ENCODE measurements around the gene MAML2.

Gene MAML2

DNA sequence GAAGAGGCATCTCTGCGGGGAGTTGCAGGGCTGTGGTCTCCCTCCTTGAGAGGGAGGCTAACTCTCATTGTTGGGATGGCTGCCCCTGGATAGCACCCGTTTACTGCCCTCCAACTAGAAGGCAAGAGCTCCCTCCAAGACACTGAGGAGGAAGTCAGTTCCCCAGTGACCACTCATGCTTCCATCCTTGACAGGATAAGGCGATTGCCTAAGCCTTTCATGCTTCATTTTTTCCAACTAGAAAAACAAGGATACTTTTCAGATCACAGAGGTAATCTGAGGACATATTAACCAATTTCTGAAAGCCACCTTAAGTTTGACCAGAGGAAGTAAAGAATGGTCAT, 186.6 kb downstream of the MAML2 start:
- DNase-seq (ENCODE audit: low read depth in 2 of 2) = no peak

DNA sequence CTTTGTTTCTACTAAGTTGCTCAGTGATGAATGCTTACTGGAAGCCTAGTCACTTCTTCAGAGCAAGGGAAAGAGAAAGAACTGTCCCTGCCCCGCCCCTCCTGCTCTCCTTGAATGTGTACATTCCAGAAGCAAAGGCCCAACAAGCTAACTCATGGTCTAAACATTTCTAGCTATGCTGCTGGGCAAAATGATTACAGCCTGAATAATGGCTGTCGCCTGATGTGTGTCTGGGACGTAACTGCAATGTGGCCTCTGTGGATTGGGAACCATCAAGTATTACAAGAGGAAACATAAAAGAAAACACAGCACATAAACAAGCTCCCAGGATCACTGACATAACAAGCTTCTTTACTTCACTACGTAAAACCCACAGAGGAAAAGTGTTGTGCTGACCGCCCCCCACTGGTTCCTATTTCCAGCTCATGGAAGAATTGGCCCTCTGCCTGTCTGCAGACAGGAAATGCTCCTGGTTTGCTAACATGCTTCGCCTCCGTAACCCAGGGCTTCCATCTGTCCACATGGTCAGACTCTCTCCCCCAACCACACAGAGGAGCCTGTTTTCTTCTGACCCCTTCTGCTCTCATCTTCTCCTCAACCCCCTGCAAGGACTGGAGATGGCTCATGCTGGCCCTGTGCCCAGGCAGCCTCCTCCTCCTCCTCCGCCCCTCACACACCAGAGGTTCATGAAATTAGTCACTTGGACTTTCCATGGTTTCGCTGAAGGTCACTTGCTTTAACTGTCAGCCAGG, 187.2 kb downstream of the MAML2 start:
- DNase-seq (ENCODE audit: low read depth in 2 of 2) = peak; percentile 90 to 92

DNA sequence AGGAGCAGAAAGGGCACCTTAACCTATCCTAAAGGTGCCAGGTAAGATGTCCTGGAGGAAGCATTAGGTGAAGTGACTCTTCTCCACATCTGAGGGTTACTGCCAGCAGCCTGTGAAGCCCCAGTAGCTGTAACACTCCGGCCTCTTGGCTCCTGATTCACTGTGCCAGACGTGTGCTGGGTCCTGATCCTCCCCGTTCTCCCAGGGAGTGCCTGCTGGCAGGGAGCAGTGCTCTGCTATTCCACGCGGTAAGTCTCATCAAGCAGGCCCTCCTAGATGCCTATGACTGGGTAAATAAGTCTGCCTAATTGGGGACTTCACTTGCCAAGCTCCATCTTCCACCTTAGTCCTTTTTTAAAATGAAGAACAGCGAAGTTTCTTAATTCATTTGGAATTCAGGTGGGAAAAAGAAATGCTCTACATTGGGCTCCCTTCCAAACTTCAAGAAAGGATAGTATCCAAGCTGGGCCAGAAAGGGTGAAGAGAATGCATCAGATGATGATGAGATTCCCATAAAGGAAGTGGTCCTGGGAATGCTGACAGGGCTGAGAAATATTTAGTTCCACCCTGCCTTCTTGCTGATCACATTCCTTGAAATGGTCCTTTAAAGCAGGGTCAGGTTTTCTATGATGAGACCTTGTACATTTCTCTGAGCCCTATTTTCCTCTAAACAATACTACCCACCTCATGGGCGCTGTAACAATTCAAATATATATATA, 188.0 kb downstream of the MAML2 start:
- DNase-seq (ENCODE audit: low read depth in 2 of 2) = peak; percentile 63 to 74

DNA sequence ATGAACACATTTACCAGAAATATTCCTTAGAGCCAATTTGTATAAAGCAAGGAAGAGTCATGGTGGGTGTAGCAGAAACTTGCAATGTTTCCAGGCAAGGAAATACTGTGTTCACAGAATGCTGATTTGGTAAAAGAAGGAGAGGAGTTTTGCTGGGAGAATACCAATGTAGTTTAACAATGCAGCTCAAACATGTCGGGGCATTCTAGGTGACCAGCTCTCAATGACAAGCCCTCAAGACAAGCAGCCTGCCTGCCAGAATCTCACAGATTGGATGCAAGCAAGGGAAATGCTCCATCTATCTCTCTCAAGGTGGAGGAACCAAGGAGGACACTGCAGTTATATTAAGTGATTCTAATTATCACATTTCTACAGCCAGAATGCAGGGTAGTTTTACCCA, 190.4 kb downstream of the MAML2 start:
- no peak for DNase-seq (ENCODE audit: low read depth in 2 of 2)

DNA sequence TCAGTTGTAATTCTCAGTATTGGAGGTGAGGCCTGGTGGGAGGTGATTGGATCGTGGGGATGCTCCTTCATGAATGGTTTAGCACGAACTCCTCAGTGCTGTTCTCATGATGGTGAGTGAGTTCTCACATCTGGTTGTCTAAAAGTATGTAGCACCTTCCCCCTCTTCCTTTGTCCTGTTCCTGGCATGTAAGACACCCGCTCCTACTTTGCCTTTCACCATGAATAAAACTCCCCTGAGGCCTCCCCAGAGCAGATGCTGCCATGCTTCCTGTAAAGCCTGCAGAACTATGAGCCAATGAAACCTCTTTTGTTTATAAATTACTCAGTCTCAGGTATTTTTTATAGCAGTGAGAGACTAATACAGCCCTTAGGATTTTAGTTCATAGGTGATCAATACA, 191.5 kb downstream of the MAML2 start:
- no peak for DNase-seq (ENCODE audit: low read depth in 2 of 2)

DNA sequence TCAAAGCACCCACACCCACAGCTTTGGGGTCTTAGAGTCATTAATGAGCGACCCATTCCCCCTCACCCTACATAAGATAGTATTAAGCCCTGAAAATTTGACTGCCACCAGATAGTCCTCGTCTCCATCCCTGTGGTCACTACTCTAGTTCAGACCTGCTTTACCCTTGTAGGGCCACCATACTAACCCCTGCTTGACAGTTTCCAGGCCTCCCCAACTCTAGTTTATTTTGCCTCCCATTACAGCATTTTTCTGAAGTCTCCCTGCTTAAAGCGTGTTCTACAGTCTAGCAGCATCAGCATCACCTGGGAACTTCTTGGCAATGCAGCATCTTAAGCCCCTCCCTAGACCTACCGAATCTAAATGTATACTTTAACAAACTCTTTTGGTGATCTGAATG, 192.4 kb downstream of the MAML2 start:
- DNase-seq (ENCODE audit: low read depth in 2 of 2) = no peak

DNA sequence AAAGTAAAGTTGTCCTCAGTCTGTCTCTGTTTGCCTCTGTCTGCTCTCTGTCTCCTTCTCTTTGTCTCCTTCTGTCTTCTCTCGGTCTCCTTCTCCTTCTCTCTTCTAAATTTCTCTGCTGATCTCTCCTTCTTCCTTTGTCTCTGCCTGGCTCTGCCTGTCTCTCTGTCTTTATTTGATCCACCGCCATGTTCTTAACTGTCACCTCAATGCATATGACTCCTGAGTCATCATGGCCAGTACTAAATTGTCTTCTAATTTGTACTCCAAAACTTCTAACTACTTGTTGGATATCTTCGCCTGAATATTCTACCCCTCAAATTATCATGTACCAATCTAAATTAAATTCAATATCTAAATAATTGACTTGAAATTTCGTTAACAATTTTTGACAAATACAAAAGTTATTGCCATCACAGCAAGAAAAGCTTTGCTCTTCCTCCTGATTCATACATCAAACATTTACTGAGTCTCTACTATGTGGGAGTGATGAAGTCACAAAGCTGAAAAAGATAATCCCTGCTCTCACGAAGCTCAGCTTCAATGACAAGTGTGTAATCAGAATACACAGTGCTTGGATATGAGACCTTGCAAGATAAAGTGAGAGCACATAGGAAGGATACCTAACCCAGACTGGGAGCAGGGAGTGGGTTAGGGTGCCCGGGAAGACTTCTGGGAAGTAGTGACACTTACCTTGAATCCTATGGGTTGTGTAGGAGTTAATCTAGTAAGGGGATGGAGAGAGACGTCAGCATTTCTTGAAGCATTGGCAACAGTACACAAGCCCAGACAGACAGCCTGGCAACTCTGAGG, 193.0 kb downstream of the MAML2 start:
- peak in 1 of 2 experiments; percentile 55 for DNase-seq (ENCODE audit: low read depth in 2 of 2)

DNA sequence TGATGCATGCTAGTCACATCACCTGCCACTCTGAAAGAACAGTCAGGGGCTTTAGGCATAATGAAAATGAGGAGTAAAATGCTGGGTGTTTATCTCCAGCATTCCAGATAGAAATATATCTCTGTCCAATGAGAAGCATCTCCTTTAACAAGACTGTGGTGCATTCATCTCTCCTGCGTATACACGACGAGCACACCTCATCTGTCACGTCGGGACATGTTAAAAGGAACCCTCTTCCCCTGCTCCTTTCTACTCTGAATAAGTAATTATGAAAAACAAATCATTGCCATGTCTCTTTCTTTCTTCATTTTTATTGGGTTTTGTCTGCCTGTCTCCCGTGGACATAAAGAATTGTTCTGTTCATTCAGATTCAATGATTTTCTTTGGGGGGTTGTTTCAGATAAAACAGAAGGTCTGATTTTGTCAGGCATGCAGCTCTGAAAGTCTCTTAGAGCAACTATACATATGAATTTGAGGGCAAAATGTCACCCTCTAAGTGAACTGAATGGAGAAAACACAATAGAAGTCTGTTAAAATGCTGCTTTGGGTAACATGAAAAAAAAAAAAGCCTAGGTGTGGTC, 195.0 kb downstream of the MAML2 start:
- DNase-seq (ENCODE audit: low read depth in 2 of 2) = no peak

DNA sequence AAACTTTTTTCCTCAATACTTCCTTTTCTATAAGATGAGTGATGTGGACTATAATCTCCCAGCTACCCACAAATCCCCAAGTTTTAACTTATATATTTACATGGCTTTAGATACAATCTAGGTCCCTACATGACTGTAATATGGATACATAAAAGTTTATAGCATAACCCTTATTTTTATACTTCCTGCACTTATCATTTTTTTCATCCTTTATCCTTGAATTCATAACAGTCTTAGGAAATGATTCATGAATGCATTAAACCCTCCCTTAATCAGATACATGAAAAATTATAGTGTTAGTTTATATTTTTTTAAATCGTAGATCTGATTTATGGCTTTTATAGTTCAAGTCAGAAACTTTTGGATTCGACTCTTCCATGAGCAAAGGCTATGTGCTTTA, 195.8 kb downstream of the MAML2 start:
- no peak for DNase-seq (ENCODE audit: low read depth in 2 of 2)

DNA sequence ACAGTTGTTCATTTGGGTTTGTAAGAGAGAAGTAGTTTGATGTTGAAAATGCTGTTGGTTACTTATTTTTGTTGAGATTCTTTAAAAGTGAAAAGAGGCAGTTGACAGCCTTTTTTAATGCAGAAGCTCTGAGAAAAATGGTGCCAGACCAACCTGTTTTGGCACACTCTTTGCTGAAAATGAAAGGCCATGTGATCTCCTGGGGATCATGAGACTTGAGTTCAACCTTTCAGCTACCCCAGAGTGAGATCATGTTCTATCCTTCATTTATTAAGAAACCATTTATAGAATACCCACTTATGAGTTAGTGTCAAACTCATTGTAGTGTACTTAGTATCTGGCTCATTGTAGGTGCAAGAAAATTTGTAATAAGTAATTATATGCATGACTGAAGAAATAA, 196.2 kb downstream of the MAML2 start:
- no peak for DNase-seq (ENCODE audit: low read depth in 2 of 2)

DNA sequence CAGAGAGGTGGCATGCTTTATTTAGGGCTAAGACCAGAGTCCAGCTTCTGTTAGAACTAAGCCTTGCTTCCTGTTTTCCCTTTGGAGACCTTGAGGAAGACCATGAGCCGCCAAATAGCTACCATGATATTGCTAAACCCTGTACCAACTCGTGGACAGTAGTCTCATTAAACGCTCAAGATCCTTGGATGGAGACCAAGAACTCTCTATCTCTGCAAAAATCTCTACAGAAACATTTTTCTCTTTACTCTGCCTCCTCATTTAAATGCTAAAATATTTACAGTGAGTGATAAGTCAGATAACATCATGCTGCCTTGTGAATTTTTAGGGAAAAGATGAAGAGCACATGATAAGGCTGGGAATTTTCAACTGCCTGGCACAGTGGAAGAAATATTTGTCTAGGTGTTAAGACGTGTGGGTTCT, 197.8 kb downstream of the MAML2 start:
- no peak for DNase-seq (ENCODE audit: low read depth in 2 of 2)

DNA sequence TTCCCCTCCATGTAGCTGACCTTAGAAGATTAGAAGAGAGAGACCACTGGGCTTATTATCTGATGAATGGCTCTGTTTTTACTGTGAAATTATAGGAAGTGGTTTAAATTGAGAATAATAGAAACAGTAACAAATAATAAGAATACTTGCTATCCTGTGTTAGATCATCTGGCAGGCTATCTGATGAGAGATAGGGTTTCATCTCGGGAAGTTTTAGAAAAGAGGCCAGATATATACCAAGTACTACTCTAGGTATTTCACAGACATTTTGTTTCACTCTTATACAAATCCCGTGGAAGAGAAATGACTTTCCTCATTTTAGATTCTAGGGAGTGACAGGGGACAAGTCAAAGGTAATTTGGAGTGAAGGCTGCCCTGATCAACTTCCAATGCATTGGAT, 198.4 kb downstream of the MAML2 start:
- no peak for DNase-seq (ENCODE audit: low read depth in 2 of 2)

DNA sequence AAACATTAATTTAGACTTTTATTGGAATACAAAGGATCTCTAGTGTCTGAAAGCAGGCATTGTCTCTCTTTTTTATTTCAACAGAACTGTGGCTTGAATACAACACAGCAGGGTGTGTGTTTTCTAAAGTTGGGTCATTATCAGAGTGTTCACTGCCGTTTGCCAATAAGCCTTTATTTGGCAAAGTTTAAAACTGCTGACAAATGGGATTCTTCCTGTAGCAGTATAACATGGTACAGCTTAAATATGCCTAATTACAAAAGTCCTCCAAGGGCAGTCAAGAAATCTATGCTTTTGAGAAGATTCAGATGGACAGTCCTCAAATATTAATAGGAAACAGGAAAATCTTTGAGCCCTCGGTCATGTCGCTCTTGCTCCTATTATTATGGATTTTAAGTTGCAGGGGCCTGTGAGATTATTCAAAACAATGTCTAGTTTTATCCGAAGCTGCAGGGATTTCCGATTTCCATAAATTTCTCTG, 199.9 kb downstream of the MAML2 start:
- no peak for DNase-seq (ENCODE audit: low read depth in 2 of 2)

DNA sequence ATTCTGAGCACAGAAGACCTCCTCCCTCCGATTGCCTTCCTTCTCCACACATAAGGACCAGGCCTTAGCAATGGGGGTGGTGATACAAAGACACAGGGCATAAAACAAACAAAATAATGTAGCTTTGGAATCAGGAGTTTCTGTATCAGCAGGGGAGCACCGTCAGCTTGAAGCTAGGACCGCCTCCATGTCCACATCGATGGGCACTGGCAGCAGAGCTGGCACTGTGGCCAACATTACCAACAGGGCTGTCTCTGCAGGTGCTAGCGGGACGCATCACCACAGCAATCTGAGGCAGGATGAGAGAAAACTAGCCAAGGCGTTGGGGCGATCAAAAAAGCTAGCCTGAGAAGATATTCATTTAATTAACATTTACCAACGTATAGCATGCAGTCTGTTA, 201.4 kb downstream of the MAML2 start:
- no peak for DNase-seq (ENCODE audit: low read depth in 2 of 2)

DNA sequence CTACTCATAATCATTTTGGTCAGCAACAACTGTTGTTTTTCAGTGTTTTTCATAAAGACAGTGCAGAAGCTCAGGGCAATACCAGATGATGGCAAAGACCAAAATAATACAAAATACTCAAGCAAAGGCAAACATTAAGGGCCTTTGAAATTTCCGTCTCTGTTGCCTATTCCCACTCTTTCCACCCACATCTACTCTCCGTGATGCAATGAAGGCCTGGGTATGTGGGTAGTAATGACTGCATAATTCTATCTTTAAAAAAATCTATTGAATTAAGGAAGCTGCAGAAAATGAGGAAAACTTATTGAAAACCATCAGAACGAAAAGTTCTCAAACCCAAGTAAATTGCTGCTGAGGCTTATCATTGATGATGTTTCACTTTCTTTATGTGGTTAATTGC, 203.3 kb downstream of the MAML2 start:
- DNase-seq (ENCODE audit: low read depth in 2 of 2) = no peak

DNA sequence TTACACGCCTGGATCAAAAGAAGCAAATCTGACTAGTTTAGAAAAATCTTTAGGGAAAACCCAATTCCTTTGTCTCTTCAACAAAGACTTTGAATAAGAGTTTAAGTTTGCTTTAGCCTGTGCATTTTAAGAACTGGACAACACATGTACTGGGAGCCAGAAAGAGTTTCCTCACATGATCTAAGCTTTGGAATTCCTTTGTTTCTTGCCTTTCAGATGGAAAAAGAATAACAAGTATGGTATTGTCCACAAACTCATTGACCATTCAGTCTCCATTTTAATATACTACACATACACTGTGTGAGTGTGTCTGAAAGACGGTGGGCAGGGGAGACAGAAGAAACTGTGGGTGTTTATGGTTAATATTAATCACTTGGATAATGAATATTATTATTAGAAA, 205.6 kb downstream of the MAML2 start:
- DNase-seq (ENCODE audit: low read depth in 2 of 2) = no peak

DNA sequence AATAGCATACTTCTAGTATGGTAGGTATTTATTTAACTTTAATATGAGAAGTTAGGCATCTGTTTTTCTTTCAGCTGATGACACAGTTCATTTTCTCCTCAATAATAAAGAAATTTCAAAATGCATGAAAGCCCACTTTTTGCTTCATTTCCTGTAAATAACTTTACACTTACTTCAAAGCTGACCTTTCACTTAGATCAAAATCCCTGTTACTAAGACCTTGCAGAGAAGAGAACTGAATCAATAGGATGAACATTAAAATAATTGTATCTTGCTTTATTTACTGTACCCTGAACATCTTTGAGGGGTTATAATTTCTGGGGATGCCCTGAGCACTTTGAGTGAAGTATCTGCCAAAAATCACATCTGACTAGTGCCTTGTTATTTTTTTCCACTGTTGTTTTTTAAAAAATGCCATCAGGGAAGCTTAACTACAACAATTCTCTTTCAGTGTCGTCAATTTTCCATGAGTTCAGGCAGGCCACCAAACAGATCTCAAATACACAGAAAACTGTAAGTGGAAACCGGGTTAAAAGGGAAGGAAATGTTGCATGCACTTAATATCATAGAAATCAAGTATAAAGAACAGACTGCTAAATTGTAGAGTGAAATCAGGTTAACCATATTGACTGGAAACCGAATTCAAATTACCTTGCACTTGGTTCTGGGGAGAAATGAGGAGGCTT, 206.2 kb downstream of the MAML2 start:
- DNase-seq (ENCODE audit: low read depth in 2 of 2) = no peak

DNA sequence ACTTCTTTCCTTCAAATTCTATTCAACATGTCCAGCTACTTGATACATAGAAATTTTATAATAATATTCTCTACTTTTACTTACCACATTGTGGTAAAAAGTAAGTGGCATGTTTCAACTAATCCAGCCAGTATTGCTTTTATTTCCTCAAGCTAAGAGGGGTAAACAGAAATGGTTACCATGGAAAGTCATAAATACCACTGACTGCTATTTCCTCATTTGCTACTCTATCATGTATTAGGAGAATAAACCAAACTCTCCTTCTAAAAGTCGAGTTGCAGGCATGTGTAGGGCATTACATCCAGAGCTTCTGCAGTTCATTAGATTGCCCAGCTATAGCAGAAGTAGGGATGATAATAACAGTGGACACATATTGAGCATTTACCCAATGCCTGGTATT, 208.4 kb downstream of the MAML2 start:
- no peak for DNase-seq (ENCODE audit: low read depth in 2 of 2)

DNA sequence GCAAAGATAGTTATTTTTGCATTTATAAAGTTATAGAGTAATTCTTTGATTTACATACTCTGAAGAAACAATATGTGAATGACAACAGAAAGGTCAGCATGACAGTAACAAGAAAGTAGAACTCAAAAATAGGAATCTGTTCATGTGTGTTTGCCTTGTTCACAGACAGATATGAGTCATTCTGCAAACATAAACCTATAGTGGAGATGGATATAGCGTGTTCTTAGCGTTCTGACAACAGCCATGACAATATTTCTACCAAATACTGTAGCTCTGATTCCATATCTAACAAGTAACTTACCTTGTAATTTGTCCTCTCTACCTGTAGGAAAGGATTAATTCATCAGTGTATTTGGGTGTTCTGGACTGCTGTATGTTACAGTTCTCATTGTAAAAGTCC, 210.6 kb downstream of the MAML2 start:
- DNase-seq (ENCODE audit: low read depth in 2 of 2) = no peak

DNA sequence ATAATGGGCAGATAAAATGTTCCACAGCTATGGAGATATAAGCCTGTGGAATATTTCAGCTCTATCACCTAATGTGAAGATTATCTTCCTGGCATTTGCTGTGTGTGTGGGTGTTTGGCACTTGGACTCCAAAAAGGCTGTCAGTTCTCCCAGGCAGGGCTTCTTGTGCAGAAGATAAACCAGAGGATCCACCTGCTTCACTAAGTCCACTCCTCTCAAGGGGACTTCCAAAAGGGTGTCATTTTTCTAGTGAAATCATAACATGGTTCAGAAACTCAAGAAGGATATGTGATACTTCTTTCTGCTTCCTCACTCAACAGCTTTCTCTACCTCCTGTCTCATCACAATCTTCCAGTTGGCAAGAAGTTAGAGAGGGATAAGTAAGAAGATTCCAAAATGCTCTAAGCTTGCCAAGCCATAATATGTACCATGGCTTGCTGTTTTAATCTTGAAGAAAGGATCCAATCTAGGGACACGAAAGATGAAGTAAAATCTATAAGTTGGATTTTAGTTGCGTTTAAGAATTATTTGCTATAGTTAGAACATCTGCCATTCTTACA, 212.9 kb downstream of the MAML2 start:
- DNase-seq (ENCODE audit: low read depth in 2 of 2) = no peak

DNA sequence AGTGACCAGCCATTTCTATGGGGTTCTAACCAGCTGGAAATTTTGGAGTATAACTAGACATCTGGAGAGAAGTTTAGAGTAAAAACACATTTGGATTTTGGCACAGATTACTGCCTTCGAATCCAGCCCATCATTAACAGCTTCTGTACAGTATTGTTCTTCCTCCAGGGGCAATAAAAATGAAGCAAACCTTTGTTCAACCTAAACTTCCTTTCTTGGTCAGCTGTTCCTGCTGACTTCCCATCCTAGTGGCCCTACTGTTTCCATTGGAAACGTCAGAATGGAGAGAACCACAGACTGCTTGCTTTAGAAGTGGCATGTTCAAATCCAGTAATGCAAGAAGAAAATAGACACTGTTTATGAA, 215.4 kb downstream of the MAML2 start:
- DNase-seq (ENCODE audit: low read depth in 2 of 2) = no peak
